DOHH2 (cell line): ENCODE data around the gene HPSE.
"Not testable (repeated sequence)": the region's sequence is repeated elsewhere in the genome, so short reads cannot be mapped to it uniquely, and the experiment has no call there.

Source experiments
- H3F3A ChIP-seq: fragments of 200-600 bp; sonication (generic), shearing (Covaris generic); 2 replicates; pipeline ENCODE4 v1.6.0; 2016; ENCODE audit warnings: antibody characterized with exemption, mild to moderate bottlenecking; ENCODE audit not compliant: control insufficient read depth, insufficient read depth
- H3K27ac ChIP-seq: fragments of 200-600 bp; sonication (generic); 2 replicates; pipeline ENCODE4 v1.5.1; 2014; ENCODE audit warnings: low read depth, mild to moderate bottlenecking, low read length, moderate library complexity
- H3K27me3 ChIP-seq: fragments of 200-600 bp; sonication (generic); 2 replicates; pipeline ENCODE4 v1.6.1; 2014; ENCODE audit warnings: mild to moderate bottlenecking, low read length, mixed read lengths; ENCODE audit not compliant: control insufficient read depth
- H3K36me3 ChIP-seq: fragments of 200-600 bp; sonication (generic); 2 replicates; pipeline ENCODE4 v1.6.1; 2014; ENCODE audit warnings: mild to moderate bottlenecking, low read length, moderate library complexity, mixed read lengths; ENCODE audit not compliant: control insufficient read depth
- H3K4me1 ChIP-seq: fragments of 200-600 bp; sonication (generic); 2 replicates; pipeline ENCODE4 v1.6.1; 2014; ENCODE audit warnings: mild to moderate bottlenecking, low read length, mixed read lengths; ENCODE audit not compliant: control insufficient read depth
- H3K4me2 ChIP-seq: fragments of 200-600 bp; sonication (generic); 2 replicates; pipeline ENCODE4 v1.6.0; 2014; ENCODE audit warnings: mild to moderate bottlenecking, low read length, moderate library complexity
- H3K4me3 ChIP-seq: fragments of 200-600 bp; sonication (generic); 2 replicates; pipeline ENCODE4 v1.5.1; 2014; ENCODE audit warnings: mild to moderate bottlenecking, low read length, mixed read lengths
- H3K79me2 ChIP-seq: fragments of 200-600 bp; sonication (generic); 2 replicates; pipeline ENCODE4 v1.6.1; 2014; ENCODE audit warnings: mild to moderate bottlenecking, low read length, mixed read lengths; ENCODE audit not compliant: control insufficient read depth
- H3K9me2 ChIP-seq: fragments of 200-600 bp; sonication (generic); replicated peaks from 2 replicates; pipeline ENCODE4 v1.6.1; 2014; ENCODE audit warnings: mild to moderate bottlenecking, low read length, mixed read lengths; ENCODE audit not compliant: control insufficient read depth
- H3K9me3 ChIP-seq: fragments of 200-600 bp; sonication (generic); 2 replicates; pipeline ENCODE4 v1.6.1; 2014; ENCODE audit warnings: antibody characterized with exemption, low read length, mixed read lengths; ENCODE audit not compliant: control insufficient read depth, insufficient read depth
- H4K20me1 ChIP-seq: fragments of 200-600 bp; sonication (generic); 2 replicates; pipeline ENCODE4 v1.6.0; 2014; ENCODE audit warnings: low read depth, mild to moderate bottlenecking, antibody characterized with exemption, low read length, moderate library complexity; ENCODE audit not compliant: control insufficient read depth, insufficient read depth
- CTCF ChIP-seq: fragments of 200-600 bp; sonication (generic); IDR thresholded peaks from one replicate; pipeline ENCODE4 v1.5.1; 2014; ENCODE audit warnings: antibody characterized with exemption, mild to moderate bottlenecking, low read depth, low read length; ENCODE audit not compliant: poor library complexity, severe bottlenecking
- EZH2phosphoT487 ChIP-seq: fragments of 200-600 bp; sonication (generic); IDR thresholded peaks from 2 replicates; pipeline ENCODE4 v1.6.1; 2017; ENCODE audit warnings: borderline replicate concordance, mild to moderate bottlenecking, antibody characterized with exemption, low read length, moderate library complexity, mixed read lengths

Gene HPSE

GRCh38 chr4:83328521-83329187, 6.0 kb downstream of the HPSE start:
- Histone ChIP-seq H3K9me3 (no peaks in the 10 kb centered on the region), H3K4me1 (no peaks in the 10 kb centered on the region), H4K20me1 (no peaks in the 10 kb centered on the region), H3K27ac (no peak overlapping the region), H3K79me2 (no peaks in the 10 kb centered on the region), H3K4me3 (no peak overlapping the region), H3K4me2 (no peak overlapping the region), H3F3A (no peaks in the 10 kb centered on the region), H3K36me3 (no peaks in the 10 kb centered on the region), H3K9me2 (no peaks in the 10 kb centered on the region), H3K27me3 (0 out of 2 replicates have a peak, but pooled peaks cover 2% of the 10 kb centered on the region)
- TF ChIP-seq EZH2phosphoT487 (no peak), CTCF (peak; percentile 26)

GRCh38 chr4:83326546-83326945, 8.1 kb downstream of the HPSE start:
- H3K9me3 ChIP-seq: no peaks in the 10 kb centered on the region
- H3K4me3 ChIP-seq: no peak overlapping the region
- peaks cover 6% of the 10 kb centered on the region; the same call in 1 of the 2 replicates for H3K27me3 ChIP-seq
- no peak overlapping the region for H3K4me2 ChIP-seq
- H3K9me2 ChIP-seq: no peaks in the 10 kb centered on the region
- H3K79me2 ChIP-seq: no peaks in the 10 kb centered on the region
- no peaks in the 10 kb centered on the region for H3F3A ChIP-seq
- no peaks in the 10 kb centered on the region for H4K20me1 ChIP-seq
- no peak overlapping the region for H3K27ac ChIP-seq
- H3K36me3 ChIP-seq: no peaks in the 10 kb centered on the region
- H3K4me1 ChIP-seq: no peaks in the 10 kb centered on the region
- TF ChIP-seq EZH2phosphoT487: no peak
- TF ChIP-seq CTCF: no peak

GRCh38 chr4:83325306-83325705, 9.3 kb downstream of the HPSE start:
- not testable (repeated sequence) for H3K27me3 ChIP-seq, H3K9me3 ChIP-seq, H3K36me3 ChIP-seq, H3K79me2 ChIP-seq, H4K20me1 ChIP-seq, H3K4me2 ChIP-seq, H3K9me2 ChIP-seq, H3F3A ChIP-seq, H3K4me3 ChIP-seq, H3K27ac ChIP-seq, H3K4me1 ChIP-seq

- Histone ChIP-seq H3K27ac (no peak overlapping the region), H3K4me3 (no peak overlapping the region)
- no peak for TF ChIP-seq CTCF
Measured at GRCh38 chr4:83323136-83323535, 11.5 kb downstream of the HPSE start.

More at GRCh38 chr4:83323136-83323535, 11.5 kb downstream of the HPSE start:
- Histone ChIP-seq H3K4me2 (no peak overlapping the region), H3K36me3 (no peaks in the 10 kb centered on the region), H4K20me1 (no peaks in the 10 kb centered on the region), H3K4me1 (no peaks in the 10 kb centered on the region), H3F3A (no peaks in the 10 kb centered on the region), H3K9me2 (no peaks in the 10 kb centered on the region), H3K27me3 (peaks cover 6% of the 10 kb centered on the region; the same call in 1 of the 2 replicates), H3K9me3 (no peaks in the 10 kb centered on the region), H3K79me2 (no peaks in the 10 kb centered on the region)
